GM12801 (cell line): ENCODE measurements around the gene TM7SF3.

Experiments used
- CTCF ChIP-seq: IDR thresholded peaks from one replicate; pipeline ENCODE4 v1.5.1; 2011; ENCODE audit warnings: control low read depth; ENCODE audit not compliant: insufficient read length; ENCODE audit errors: extremely low read depth

The TM7SF3 gene

GRCh38 chr12:26987634-26988424 lies 26.4 kb downstream of the TM7SF3 start:
- TF ChIP-seq CTCF, result no peak

GRCh38 chr12:26982866-26983265 lies 31.3 kb downstream of the TM7SF3 start:
- no peak for TF ChIP-seq CTCF

- no peak for TF ChIP-seq CTCF
Observed at GRCh38 chr12:26979733-26980132, 34.5 kb downstream of the TM7SF3 start.

GRCh38 chr12:26978801-26979200 lies 35.4 kb downstream of the TM7SF3 start:
- no peak for TF ChIP-seq CTCF

- TF ChIP-seq CTCF, result no peak
Observed at GRCh38 chr12:26976687-26977086, 37.5 kb downstream of the TM7SF3 start.

GRCh38 chr12:26971963-26972362 lies 42.2 kb downstream of the TM7SF3 start:
- no peak for TF ChIP-seq CTCF

- no peak for TF ChIP-seq CTCF
Observed at GRCh38 chr12:26970136-26970535, 44.0 kb downstream of the TM7SF3 start.

GRCh38 chr12:26966842-26967241 lies 47.3 kb downstream of the TM7SF3 start:
- TF ChIP-seq CTCF, result no peak
